Fibroblast of the aortic adventitia (primary cell): ENCODE measurements around the gene DSTYK. TPM values are rescaled to one million over a fixed set of nuclear protein-coding genes. Genes with fewer than 3 reads are reported as not detected.
"Not testable (repeated sequence)": the region's sequence is repeated elsewhere in the genome, so short reads cannot be mapped to it uniquely, and the experiment has no call there.

Experiments
- DNase-seq: peaks from one replicate; pipeline ENCODE4 v3.0.0-alpha.2; 2010; ENCODE audit warnings: low read depth
- H3K4me3 ChIP-seq: 2 replicates; pipeline ENCODE4 v1.5.1; 2011; ENCODE audit warnings: low read depth, mild to moderate bottlenecking, control low read depth, low read length, moderate library complexity
- total RNA-seq: library from RNA; depleted of rRNA; stranded (reverse); fragments of >200 nt; gene quantifications from 2 replicates; pipeline ENCODE4 v1.2.3, GENCODE V29; 2012; ENCODE audit warnings: low replicate concordance
- TF ChIP-seq, protein P1 (sequence below): IDR thresholded peaks from 2 replicates; pipeline ENCODE4 v1.5.1; 2011; ENCODE audit warnings: mild to moderate bottlenecking, low read length, control low read depth, inconsistent platforms; ENCODE audit not compliant: insufficient read depth

DSTYK gene
- total RNA-seq, 1 donor = 16.1 TPM

DNA sequence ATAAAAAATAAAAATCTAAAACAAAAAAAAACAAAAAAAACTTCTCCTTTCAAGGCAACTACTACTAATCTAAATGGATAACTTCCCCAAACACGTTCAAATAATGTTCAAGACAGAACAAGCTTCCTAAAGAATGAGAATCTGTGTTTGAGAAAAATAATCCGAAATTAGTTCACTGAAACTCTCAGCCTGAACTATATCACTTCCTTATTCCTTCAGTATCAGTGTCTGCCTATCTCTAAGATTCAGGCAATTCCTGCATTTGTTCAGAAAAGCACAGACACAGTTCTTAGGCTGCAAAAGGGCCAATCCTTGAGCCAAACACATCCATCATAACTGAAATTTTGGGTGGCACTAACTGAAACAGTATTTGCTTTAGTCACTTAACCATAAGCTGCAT lies 22.4 kb downstream of the DSTYK start:
- no peak for DNase-seq
- TF ChIP-seq, protein P1, sequence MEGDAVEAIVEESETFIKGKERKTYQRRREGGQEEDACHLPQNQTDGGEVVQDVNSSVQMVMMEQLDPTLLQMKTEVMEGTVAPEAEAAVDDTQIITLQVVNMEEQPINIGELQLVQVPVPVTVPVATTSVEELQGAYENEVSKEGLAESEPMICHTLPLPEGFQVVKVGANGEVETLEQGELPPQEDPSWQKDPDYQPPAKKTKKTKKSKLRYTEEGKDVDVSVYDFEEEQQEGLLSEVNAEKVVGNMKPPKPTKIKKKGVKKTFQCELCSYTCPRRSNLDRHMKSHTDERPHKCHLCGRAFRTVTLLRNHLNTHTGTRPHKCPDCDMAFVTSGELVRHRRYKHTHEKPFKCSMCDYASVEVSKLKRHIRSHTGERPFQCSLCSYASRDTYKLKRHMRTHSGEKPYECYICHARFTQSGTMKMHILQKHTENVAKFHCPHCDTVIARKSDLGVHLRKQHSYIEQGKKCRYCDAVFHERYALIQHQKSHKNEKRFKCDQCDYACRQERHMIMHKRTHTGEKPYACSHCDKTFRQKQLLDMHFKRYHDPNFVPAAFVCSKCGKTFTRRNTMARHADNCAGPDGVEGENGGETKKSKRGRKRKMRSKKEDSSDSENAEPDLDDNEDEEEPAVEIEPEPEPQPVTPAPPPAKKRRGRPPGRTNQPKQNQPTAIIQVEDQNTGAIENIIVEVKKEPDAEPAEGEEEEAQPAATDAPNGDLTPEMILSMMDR = no peak
- no peak overlapping the region for H3K4me3 ChIP-seq

DNA sequence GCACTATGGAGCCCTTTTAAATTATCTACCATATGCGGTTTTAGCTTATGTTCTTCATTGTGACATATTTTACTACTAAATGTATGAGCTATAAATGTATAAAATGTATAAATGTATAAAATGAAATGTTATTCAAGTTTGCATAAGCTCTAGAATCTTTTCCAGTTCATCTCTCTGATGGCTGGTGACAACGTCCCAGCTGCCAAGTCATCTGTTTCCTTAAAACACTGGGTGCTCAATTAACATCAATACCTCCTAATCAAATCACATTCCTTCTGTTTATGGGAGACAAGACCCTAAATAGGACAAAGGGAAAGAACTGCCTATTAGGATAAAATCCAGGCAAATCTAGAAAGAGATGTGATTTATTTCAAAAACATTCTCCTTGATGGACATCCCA lies 22.9 kb downstream of the DSTYK start:
- no peak overlapping the region for H3K4me3 ChIP-seq
- TF ChIP-seq, protein P1 = no peak
- DNase-seq = no peak

DNA sequence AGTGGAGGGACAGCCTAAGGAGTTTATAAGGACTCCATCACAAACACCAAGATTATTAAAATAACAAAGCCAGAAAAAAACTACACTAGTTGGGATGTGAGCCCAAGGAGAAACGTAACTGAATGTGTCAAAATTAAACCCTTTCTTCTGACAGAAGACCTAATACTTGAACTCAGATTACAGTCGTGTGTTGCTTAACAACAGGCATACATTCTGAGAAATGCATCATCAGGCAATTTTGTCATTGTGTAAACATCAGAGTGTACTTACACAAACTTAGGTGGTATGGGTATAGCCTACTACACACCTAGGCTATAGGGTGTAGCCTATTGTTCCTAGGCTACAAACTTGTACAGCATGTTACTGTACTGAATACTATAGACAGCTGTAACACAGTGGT lies 23.4 kb downstream of the DSTYK start:
- H3K4me3 ChIP-seq = no peak overlapping the region
- DNase-seq = peak; percentile 26
- TF ChIP-seq, protein P1 = no peak

DNA sequence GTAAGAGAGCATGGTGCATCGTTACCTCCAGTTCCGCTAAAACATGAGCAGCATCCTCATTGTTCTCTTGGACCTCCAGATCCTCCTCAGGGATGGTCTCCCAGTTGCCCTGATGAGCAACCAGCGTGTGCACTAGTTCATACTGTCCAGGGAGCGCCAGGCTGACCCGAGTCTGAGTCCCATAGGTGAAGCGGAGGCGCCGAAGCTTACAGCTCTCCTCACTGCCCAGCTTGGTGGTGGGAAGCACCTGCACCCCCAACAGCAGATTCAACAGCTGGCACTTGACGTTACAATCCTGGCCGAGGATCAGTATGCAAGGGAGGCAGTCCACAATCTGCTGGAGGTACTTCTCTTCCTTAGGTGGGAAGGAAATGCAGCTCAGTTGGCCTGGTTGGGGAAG lies 24.1 kb downstream of the DSTYK start:
- TF ChIP-seq, protein P1 = no peak
- H3K4me3 ChIP-seq = no peak overlapping the region
- DNase-seq = no peak

DNA sequence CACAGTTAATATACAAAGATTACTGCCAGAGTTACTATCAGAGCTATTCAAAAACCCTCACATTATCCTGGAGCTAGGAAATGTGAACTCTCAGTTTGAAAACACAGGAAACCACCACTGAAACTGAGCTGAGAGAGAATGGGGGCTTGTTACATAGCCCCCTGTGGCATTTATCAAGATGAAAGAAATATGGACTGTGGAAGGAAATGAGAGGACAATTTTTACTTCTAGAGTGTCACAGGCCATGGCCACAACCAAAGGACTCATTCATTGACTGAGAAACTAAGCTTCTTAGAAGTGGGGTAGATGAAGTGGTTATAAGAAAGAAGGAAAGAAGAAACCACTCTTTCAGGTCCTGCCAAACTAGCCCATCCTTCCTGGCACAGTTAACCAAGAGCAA lies 25.3 kb downstream of the DSTYK start:
- H3K4me3 ChIP-seq = no peak overlapping the region
- no peak for DNase-seq
- TF ChIP-seq, protein P1 = no peak

DNA sequence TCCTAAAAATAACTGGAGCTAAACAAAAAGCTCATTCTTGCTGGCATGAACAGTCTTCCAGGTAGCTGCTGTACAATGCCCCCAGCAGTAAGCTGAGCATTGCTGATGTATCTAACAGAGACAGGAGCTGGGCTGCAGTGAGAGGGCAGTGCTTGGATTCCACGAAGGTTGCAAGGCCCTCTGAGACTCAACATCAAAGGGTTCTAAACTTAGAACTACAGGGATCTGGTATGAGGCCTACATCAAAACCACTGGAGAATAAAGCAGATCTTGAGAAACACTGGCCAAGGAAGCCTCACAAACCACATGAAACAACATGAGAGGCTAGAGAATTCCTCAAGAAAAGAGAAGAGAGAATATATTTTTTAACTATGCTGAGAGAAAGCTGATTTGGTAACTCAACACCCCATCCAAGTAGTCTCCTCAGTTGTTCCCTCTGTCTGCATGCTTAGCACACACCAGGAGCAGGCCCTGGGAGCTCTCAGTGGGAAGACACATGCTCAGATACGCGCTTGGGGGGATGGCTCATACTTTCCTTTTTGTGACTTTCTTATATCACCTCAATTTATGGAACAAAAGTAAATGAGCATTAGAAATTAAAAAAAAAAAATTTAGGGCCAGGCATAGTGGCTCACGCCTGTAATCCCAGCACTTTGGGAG lies 27.7 kb downstream of the DSTYK start:
- TF ChIP-seq, protein P1 = no peak
- DNase-seq = peak; percentile 82

DNA sequence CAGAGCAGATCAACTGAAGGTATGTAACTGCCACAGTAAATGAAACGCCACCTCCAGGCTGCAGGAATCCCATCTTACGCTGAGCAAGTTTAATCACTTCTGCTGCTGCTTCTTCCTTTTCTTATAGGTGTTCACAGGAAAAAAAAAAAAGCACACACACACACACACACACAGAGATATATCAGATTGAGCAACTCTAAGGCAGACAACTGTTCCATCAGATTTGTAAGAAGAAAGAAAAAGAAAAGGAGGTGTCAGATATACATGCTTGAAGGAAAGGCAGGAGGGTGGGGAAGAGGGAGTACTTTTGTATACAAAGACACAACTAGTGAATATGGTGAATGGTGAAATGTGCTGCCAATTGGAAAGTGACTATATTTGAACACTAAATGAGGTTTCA lies 28.6 kb downstream of the DSTYK start:
- TF ChIP-seq, protein P1 = no peak
- DNase-seq = no peak
- H3K4me3 ChIP-seq = no peak overlapping the region

More for the DNA sequence above, 27.7 kb downstream of the DSTYK start:
- H3K4me3 ChIP-seq = no peak overlapping the region

DNA sequence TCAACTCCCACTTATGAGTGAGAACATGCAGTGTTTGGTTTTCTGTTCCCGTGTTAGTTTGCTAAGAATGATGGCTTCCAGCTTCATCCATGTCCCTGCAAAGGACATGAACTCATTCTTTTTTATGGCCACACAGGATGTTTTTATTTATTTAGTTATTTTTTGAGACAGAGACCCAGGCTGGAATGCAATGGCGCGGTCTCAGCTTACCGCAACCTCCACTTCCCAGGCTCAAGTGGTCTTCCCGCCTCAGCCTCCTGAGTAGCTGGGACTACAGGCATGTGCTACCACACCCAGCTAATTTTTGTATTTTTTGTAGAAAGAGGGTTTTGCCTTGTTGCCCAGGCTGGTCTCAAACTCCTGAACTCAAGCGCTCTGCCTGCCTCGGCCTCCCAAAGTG lies 31.2 kb downstream of the DSTYK start:
- not testable (repeated sequence) for DNase-seq, H3K4me3 ChIP-seq
